CD4-positive, alpha-beta T cell treated with Interleukin-2 at 100 ng/mL for 4 hours (primary cell): Measurements from ENCODE around the gene ZNF621.

Experiments used
- DNase-seq: peaks from one replicate; pipeline ENCODE4 v3.0.0-alpha.2; 2020; ENCODE audit warnings: low spot score

Gene ZNF621

DNA sequence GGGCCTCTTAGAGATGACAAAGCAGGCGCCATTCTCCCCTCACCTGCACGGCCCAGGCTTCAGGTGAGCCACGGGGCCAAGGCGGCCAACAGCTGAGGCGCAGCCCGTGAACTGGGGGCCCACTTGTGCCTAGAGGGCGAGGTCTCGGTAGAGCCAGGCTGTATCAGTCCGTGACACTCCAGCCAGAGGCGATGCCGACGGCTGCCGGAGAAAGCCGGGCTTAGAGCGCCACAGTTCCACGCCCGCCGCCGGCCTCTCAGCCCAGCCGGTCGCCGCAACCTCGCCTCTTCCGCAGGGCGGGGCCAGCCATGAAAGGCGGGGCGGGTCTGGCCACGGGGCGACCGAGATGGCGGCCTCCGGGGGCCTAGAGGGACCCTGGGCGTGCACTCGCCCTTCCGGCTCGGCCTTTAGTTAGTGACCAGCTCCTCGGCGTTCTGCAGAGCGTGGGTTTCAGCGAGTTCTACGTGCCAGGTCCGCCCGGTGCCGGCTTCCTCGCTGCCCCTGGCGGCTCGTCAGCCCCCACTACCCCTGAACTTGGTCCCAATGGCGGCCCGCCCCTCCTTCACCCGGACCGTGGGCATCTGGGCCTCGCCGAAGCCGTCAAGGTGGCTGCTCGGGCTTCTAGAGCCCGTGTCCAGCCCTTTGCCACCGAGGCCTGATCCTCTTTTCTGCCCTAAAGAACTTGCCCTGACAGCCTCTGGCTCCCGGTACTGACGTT is at the start of gene ZNF621:
ZNF621 (plus strand) TSS at position 393 of the 718 bp plus-strand sequence. CDS start 881 bp downstream, outside the sequence.
- peak; percentile 87 for DNase-seq

DNA sequence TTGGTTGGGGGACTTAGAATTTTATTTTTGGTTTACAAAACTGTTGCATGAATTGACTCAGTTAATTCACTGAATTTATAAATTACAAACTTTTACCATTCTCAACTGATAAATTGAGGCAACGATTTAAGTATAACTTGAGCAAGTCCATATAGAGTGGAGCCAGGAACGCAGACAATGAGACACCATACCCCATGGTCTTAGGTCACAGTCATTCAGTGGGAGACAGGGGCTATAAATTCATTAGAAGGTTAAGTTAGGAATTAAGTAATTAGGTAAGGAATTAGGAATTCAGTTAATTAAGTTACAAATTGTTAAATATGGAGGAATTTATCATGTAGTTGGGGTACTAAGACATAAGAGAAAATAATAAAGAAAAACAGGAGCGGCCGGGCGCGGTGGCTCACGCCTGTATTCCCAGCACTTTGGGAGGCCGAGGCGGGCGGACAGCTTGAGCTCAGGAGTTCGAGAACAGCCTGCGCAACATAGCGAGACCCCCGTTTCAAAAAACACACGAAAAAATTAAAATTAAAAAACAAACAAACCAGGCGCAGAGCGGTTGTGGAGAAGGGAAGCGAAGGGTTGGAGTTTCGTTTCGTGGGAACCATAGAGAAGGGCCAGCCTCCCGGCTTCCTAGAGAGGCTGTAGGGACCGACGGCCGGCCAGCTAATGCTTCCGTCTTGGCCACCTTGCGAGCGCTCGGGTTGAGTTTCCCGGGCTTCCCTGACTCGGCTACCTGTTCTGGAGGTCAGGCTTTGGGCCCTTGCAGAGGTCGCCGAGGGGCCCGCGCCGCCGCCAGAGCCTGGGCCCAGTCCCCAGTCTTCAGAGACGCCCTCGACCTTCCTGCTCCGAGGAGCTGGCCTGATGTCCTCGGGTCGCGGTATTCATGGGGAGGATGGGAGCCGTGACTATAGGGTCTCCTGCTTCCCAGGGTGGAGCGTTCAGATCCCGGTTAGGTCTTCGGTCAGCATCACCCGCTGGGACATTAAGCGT is 48.0 kb upstream of the ZNF621 start, which contains the start of gene ZNF619:
ZNF619 (plus strand) TSS at position 645 of the 993 bp plus-strand sequence. CDS start 858 bp downstream, outside the sequence.
- DNase-seq = peak; percentile 77

DNA sequence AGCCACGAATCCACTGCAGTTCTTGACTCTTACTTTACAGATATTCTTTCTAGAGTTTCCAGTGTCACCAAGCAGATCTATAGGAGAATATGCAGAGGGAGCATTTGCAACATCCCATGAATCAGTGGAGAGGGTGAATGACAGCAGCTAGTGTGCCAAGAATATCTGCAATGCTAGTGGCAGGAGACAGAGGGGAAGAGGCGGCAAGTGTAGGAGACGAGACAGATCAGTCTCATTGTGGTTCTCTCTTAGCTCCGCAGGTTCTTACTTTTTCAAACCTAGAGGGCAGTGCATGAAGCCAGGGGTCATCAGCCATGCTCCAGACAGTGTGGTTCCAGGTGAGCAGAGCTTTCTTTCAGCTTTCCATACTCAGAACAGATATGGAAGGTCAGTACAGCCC is 47.1 kb upstream of the ZNF621 start:
- no peak for DNase-seq

DNA sequence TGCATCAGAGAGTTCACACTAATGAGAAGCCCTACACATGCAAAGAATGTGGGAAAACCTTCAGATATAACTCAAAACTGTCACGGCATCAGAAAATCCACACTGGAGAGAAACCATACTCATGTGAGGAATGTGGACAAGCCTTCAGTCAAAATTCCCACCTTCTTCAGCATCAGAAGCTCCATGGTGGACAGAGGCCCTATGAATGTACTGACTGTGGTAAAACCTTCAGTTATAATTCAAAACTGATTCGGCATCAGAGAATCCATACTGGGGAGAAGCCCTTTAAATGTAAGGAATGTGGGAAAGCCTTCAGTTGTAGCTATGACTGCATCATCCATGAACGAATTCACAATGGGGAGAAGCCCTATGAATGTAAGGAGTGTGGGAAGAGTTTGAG is 37.6 kb upstream of the ZNF621 start:
- no peak for DNase-seq

DNA sequence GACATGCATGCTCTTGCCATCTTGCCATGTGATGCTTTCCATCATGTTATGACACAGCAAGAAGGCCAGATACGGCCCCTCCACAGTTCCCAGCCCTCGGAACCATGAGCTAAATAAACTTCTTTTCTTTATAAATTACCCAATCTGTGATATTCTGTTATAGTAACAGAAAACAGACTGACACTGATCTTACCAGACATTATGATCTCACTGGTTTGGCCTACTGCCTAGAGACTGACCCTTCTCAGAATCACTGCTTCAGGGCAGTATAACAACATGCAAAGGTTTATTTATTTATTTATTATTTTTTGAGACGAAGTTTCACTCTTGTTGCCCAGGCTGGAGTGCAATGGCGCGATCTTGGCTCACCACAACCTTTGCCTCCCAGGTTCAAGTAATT is 33.8 kb upstream of the ZNF621 start:
- DNase-seq = no peak

DNA sequence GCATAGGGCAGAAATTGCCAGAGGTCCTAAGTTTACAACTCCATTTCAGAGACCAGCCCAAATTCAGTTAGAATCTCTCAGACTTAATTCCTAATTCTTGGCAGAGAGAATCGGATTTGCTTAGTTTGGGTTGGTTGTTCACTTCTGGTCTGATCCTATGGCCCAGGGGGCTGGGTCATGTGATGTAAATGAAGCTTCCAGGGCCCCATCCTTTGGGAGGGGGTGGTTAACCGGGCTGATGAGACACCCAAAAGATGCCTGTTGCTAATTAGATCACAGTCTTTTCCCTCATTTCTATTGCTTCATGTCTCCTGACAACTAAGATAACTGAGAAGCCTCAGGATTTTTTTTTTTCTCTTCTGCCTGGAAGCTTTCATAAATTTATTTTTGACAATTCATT is 30.1 kb upstream of the ZNF621 start:
- DNase-seq = no peak

DNA sequence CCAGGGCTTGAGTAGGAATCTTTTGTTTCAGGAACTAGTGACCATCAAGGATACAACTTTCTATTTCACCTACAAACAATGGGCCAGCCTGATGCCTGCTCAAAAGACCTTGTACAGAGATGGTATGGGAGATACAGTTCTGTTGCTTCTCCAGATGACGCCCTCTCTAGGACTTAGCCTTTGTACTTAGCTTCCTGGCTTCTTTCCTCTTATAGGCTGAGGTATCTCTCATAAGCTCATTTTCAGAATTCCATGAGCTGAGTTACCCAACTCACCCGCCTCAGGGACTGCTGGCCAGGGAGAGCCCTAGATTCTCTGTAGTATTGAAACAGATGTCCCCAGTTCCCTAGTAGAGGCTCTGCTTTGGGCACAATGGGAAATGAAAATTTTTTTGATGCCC is 27.5 kb upstream of the ZNF621 start:
- DNase-seq = no peak

DNA sequence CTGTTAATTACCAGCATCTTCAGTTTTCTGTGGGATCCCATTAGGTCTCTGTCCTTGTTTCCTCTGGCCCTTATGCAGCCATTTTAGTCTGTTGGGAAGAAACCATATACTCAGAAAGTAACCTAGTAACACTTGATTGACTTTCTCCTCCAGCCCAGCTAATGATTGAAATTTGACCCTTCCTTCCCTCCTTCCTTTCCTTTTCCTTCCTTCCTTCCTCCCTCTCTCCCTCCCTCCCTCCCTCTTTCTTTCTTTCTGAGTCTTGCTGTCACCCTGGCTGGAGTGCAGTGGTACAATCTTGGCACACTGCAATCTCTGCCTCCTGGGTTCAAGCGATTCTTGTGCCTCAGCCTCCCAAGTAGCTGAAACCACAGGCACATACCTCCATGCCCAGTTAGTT is 24.8 kb upstream of the ZNF621 start:
- no peak for DNase-seq

DNA sequence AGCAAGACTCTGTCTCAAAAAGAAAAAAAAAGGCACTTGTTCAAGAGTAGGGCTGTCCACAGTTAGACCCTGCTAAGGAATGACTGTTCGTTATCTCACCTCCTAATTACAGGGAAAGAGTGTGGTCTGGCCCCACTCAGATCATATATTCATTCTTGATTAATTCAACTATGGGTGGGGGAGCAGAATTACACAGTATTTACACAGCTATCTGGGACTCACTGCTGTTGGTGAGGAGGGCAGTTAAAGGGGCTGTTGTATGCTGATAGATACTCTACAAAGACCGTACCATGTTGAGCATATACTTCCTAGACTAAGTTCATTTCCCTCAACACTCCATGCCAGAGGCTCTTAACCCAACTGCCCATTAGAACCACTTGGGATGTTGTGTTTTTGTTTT is 22.7 kb upstream of the ZNF621 start:
- DNase-seq = no peak

DNA sequence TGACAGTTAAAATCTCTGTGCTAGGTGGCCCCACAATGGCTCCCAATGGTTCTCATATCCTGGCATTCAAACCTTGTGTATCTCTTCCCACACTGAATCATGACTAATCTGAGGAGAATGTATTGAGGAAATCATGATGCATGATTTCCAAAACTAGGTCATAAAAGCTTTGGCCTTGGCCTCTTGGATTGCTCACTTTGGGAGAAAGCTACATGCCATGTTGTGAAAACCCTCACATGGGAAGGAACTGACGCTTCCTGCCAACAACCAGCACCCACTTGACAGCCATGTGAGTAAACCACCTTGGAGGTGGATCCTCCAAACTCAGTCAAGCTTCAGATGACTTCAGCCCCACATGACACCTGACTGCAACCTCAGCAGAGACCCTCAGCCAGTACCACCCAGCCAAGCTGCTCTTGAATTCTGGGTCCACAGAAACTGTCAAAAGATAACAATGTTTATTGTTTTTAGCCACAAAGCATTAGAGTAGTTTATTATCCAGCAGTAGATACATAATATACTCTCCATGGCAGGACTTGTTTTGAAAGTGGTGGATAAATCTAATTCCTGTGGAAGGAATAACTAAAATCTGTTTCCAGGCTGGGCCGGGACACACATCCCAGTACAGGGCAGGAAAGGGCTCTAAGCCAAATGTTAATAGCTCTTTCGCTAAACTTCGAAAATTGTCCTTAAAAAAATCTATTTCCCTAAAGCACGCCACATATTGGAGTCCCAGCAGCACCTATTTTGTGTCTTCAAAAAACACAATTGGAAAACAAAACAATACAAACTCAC is 19.9 kb upstream of the ZNF621 start:
- no peak for DNase-seq

DNA sequence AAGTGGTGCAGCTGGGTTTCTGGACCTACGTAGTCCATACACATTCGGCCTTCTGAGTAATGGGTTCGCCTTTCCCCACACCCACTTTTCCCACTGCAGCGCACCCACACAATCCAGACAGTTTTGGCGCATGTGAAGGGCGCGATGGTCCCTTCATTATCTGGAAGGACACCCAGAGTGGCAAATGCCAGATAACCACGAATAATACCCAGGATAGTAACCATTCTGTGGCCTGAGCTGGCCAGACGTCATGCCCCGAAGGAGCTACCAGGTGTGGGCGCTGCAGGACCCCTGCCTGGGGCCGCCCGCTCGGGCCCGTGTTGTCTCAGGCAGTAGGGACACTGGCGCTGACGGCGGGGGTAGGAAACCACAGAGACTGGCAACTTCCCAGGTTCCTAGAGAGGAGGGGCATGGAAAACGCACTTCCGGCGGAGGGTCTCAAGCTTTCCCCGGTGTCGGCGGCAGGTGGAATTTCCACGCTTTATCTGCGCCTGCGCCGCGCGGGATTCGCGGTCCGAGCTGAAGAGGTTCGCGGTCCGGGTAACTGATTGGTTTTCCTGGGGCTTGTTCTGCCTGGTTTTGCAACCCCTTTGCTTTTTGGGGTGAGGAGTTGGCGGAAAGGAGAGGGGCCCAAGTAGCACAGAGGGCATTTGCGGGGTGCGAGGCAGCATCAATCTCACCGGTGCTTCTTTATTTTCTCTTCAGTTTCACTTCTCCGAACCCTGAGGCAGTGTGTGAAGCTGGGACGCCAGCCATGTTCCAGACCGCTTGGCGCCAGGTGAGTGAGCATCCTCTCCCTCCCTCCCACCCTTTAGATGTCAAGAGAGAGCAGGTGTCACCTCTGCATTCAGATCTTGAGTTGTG is 18.9 kb upstream of the ZNF621 start, which contains the start of gene ZNF620:
ZNF620 (plus strand) TSS at position 441 of the 864 bp plus-strand sequence; CDS start at position 755, 314 bp downstream.
- DNase-seq = peak; percentile 58

DNA sequence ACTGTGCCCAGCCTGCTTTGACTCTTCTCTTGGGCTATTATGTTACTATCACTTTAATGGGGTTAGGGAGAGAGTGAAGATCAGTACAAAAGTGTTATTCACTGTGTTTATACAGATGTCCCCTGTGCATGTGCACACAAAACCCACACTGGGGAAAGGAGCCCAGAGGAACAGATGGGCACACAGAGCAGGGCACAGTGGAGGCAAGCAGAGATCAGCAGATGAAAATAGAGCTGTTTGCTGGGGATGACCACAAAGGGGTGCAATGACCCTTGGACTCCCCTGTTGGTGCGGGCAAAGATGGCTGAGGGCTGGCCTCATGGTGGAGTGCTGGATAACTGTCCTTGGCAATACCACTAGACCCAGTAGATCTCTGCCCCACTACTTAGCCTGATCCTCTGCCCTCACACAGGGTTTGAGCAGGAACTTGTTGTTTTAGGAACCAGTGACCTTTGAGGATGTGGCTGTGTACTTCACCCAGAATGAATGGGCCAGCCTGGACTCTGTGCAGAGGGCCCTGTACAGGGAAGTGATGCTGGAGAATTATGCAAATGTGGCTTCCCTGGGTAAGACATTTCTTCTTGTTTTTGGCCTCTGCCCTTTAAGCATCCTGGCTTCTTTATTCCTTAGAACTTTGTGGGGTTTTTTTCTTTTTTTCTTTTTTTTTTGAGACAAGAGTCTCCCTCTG is 13.6 kb upstream of the ZNF621 start:
- DNase-seq = no peak

DNA sequence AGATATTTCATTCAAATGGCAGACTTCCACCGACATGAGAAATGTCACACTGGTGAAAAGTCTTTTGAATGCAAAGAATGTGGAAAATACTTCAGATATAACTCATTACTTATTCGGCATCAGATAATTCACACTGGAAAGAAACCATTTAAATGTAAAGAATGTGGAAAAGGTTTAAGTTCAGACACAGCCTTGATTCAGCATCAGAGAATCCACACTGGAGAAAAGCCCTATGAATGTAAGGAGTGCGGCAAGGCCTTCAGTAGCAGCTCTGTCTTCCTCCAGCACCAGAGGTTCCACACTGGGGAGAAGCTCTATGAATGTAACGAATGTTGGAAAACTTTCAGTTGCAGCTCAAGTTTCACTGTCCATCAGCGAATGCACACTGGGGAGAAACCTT is 8.6 kb upstream of the ZNF621 start:
- no peak for DNase-seq

DNA sequence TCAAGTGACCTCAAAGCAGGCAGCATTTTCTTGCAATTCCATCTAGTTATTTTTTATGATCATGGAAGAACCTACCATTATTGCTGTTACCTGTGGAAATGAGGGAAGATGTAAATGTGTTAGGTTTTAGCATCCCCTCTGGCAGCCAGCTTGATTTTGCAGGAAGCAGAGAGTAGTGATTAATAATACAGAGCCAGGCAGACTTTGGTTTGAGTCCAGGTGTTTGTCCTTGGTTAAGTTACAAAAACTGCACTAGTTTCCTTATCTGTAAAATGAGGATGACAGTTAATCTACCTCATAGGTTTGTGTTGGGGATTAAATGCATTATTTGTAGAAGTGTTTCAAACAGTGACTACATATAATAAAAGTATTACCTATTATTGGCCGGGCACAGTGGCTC is 6.7 kb upstream of the ZNF621 start:
- DNase-seq = no peak

DNA sequence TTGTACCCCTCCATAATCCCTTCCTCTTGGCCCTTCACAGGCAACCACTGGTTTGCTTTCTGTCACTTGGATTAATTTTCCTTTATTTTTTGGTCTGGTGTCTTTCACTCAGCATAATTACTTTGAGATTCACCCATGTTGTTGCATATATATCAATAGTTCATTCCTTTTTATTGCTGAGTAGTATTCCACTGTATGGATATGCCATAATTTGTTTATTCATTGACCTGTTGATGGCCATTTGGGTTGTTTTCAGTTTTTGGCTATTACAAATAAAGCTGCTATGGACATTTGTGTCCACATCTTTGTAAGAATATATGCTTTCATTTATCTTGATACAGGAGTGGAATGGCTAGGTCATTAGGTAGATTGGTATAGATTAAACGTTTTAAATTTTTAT is 5.9 kb upstream of the ZNF621 start:
- no peak for DNase-seq

DNA sequence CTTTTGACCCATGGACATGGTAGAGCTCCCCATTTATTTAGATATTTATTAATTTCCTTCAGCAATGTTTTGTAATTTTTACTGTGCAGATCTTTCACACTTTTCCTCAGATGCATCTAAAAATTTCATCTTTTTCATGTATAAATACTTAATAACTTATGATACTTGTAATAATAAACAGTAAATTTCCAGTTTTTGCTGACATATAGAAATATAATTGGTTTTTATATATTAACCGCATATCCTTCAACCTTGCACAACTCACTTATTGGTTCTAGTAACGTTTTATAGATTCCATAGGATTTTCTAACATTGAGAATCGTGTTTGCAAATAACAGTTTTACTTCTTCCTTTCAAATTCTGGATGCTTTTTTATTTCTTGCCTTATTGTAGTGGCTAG is 3.5 kb upstream of the ZNF621 start:
- DNase-seq = no peak

DNA sequence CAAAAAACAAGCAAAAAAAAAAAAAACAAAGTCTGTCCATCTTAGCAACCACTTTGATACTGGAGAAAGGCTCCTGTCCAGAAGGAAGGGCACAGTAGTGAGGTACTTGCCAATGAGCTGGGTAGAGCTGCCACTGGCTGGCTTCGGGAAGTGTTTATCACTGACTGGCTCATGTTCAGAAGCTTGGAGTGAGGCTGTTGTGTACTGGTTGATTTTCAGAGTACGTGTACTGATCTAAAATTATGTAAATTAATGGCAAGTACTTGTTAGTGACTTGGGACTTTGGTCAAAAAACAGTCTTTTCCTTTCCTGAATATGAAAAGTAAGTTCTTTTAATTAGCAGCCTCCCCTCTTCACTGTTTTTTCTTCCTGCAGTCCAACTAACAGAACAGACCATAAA is 979 bp upstream of the ZNF621 start:
- DNase-seq = no peak

DNA sequence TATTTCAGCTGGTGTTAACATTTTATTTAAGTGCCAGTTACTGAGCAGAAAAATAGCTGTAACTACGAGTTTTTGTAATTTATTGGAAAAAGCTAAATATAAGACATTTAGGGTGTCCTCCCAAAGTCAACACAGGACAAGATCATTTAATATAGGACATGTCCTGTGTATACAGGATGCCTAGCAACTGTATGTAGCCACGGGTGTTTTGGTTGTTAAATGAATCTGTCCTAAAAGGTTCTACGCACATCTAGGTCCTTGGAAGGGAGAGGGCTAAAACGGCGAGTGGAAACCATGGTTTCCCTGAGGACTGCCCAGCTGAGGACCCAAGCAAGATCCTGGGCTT is 565 bp upstream of the ZNF621 start:
- DNase-seq = no peak

DNA sequence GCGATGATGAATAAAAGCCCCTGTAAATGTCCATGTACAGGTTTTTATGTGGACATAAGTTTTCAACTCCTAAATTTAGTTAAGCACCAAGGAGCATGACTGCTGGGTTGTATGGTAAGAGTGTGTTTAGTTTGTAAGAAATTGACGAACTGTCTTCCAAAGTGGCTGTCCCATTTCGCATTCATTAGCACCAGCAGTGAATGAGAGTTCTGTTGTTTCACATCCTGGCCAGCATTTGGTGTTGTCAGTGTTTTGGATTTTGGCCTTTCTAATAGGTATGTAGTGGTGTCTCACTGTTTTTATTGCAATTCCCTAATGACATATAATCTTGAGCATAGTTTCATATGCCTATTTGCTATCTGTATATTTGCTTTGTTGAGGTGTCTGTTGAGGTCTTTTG is 3.7 kb downstream of the ZNF621 start:
- DNase-seq = no peak

DNA sequence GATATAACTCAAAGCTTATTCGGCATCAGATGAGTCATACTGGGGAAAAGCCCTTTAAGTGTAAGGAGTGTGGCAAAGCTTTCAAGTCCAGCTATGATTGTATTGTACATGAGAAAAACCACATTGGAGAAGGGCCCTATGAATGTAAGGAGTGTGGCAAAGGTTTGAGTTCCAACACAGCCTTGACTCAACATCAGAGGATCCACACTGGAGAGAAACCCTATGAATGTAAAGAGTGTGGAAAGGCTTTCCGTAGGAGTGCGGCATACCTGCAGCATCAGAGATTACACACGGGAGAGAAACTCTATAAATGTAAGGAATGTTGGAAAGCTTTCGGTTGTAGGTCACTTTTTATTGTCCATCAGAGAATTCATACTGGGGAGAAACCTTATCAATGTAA is 7.5 kb downstream of the ZNF621 start:
- DNase-seq = no peak

DNA sequence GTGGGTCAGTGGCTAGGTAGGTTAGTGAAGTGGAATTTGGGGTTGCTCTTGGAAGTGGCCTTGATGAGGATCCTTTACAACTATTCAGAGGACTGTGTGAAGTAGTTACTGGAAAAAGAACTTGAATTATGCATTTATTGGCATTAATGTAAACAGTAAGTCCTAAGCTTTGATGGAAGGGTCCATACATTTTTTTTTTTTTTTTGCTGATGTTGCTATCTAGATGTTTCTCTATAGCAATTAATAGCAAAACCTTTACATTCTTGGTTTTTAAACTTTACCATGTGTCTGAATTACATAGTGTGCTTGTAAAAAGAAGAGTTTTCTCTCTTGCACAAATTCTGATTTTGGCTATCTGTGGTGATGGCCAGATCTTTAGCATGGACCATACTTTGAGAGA is 9.5 kb downstream of the ZNF621 start:
- DNase-seq = no peak
